ENCODE results near the gene ZNF597. TPM values are rescaled to one million over a fixed set of nuclear protein-coding genes. Genes with fewer than 3 reads are reported as not detected.

Gene ZNF597
- total and polyA plus RNA-seq, 10 of the 15 experiments (the other 5 are each of a cell fraction or from before 2014, with no cell fraction given), result 0.80 to 2.8 (median 2.0) TPM

GRCh38 chr16:3443108-3444031 lies at the start of gene ZNF597, which contains the start of gene NAA60 (continued):
- TF ChIP-seq FOXK2 (IDR thresholded peaks at IDR 0.05) (no peak), SMC3 (IDR thresholded peaks at IDR 0.05; ENCODE audit: borderline replicate concordance, low read length) (no peak), ZNF622 (IDR thresholded peaks at IDR 0.05) (no peak), PRDM15 (CRISPR knock-in tag; IDR thresholded peaks at IDR 0.05) (no peak), RELA (IDR thresholded peaks at IDR 0.05; ENCODE audit: borderline replicate concordance, partially characterized antibody) (no peak), CBX5 (IDR thresholded peaks at IDR 0.05; ENCODE audit: low read depth) (no peak), IRF5 (IDR thresholded peaks at IDR 0.05; ENCODE audit: borderline replicate concordance) (no peak), ELK1 (IDR thresholded peaks at IDR 0.05; ENCODE audit: low read depth, low read length) (no peak), ZBTB4 (CRISPR knock-in tag; IDR thresholded peaks at IDR 0.05) (no peak), ESRRA (IDR thresholded peaks at IDR 0.05; ENCODE audit: low read length) (no peak), GABPA (IDR thresholded peaks at IDR 0.05; ENCODE audit: low read depth) (peak; percentile 89), SPI1 (IDR thresholded peaks at IDR 0.05; ENCODE audit: borderline replicate concordance, insufficient read depth, low read depth, low read length) (peak; percentile 35; the same call in 1 of the 2 replicates)
